Thyroid gland (tissue), 4 donors: ENCODE data around the gene SCN1A. TPM values are rescaled to one million over a fixed set of nuclear protein-coding genes. Genes with fewer than 3 reads are reported as not detected.
A peak's percentile ranks its signal among the peaks of the same experiment; 100 is the strongest.

Experiments used
- DNase-seq, 2 donors: peaks; one replicate each; pipeline ENCODE4 v3.0.0-alpha.2; 2019
- H3K27ac ChIP-seq, 3 donors: fragments of 200-600 bp; sonication (generic); 1 replicate in 2 of 3; 2 replicates in 1 of 3; pipeline ENCODE4 v1.5.1; 2016 to 2019; ENCODE audit warnings: mild to moderate bottlenecking in 1 of 3, moderate library complexity in 1 of 3
- H3K27me3 ChIP-seq: fragments of 200-600 bp; sonication (generic); one replicate; pipeline ENCODE4 v1.5.1; 2019
- H3K36me3 ChIP-seq, 2 donors: fragments of 200-600 bp; sonication (generic); one replicate each; pipeline ENCODE4 v1.5.1; 2016 to 2019
- H3K4me1 ChIP-seq, 2 donors: fragments of 200-600 bp; sonication (generic); one replicate each; pipeline ENCODE4 v1.5.1; 2017 to 2019
- H3K4me3 ChIP-seq, 3 donors: fragments of 200-600 bp; sonication (generic); replicated peaks in 1 of 3; 1 replicate in 2 of 3; 2 replicates in 1 of 3; pipeline ENCODE4 v1.5.1; 2016; ENCODE audit warnings: mild to moderate bottlenecking in 1 of 3
- H3K9me3 ChIP-seq: fragments of 200-600 bp; sonication (generic); one replicate; pipeline ENCODE4 v1.5.1; 2017
- CTCF ChIP-seq, 6 experiments: fragments of 200-600 bp in 3 of 6; fragments of 450-650 bp in 3 of 6; sonication (generic) in 3 of 6; IDR thresholded peaks; one replicate each; pipeline ENCODE4 v1.5.1; 2016 to 2019; ENCODE audit warnings: antibody characterized with exemption in 6 of 6, mild to moderate bottlenecking in 2 of 6, inconsistent platforms in 1 of 6, moderate library complexity in 1 of 6
- POLR2A ChIP-seq, 2 donors: fragments of 450-650 bp; IDR thresholded peaks; one replicate each; pipeline ENCODE4 v1.6.1; 2017; ENCODE audit warnings: antibody characterized with exemption in 2 of 2, mild to moderate bottlenecking in 2 of 2, moderate library complexity in 1 of 2
- WGBS, 2 donors: methylation state at CpG; one replicate each; pipeline ENCODE4 v1.1.5; 2017; 5-methylcytosine and 5-hydroxymethylcytosine counted together
- intact Hi-C: fragments of 100-400 bp; cut with DNase I; formaldehyde crosslinking; loops from one replicate; pipeline ENCODE4 v1.15.1; 2023
- total RNA-seq, 4 donors: library from RNA; depleted of rRNA; stranded (reverse); fragments of >200 nt; gene quantifications; one replicate each; pipeline ENCODE4 v1.2.3, GENCODE V29; 2016

The SCN1A gene
- not detected for total RNA-seq

DNA sequence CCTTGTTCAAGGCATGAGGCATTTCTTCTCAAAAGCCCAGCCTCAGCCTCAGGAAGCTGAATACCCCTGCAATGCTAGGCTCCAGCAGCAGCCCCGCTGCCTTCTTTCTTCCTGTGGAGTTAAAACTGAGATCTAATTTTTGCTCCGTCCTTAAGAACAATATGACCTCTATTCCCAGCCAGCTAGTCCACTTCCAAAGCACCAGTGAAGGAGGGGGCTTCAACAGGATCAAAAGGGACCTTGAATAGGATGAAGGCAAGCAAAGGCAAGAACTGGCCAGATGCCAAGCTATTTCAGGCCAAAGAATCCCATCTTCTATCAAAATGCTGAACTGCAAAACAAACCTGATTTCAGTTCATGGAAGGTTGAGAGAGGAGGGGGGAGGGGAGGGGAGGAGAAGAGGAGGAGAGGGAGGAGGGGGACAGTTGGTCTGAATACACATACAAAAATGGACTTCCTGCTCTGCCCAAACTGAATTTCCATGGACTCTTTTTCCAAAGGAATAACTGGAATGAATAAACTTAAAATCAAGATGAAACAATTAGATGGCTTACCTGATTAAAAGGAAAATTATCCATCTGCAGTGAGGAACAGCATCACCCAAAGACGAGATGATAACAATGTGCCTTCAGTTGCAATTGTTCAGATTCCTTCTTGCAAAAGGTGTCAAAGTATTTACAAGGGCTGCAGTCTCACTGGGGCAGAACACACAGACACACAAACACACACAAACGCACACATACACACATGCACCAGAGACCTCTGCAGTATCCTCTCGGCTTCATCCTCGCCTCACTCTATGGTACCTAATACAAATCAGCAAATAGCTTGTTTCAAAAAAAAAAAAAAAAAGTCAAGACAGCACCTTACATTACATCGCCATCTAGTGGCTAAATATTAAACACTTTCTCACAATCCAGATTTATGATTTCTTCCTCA lies at the start of gene SCN1A:
Gene SCN1A (minus strand): TSS at position 804 of the 939 bp plus-strand sequence. CDS start 54,399 bp downstream, outside the sequence.
- Histone ChIP-seq H3K9me3 (no peaks in the 10 kb centered on the region), H3K27me3 (no peaks in the 10 kb centered on the region), H3K4me3 (no peak within 1 kb of the TSS), H3K27ac (no peak within 1 kb of the TSS), H3K36me3 (no peaks in the 10 kb centered on the region), H3K4me1 (no peaks in the 10 kb centered on the region)
- TF ChIP-seq CTCF (IDR thresholded peaks at IDR 0.05) (peak in 5 of 6 experiments; percentile 3 to 72 (median 45)), POLR2A (IDR thresholded peaks at IDR 0.05) (no peak)
- no peak for DNase-seq
- intact Hi-C loops: loop anchor here (10.0 kb wide), 1 partner anchor 173 kb away; the partner anchor contains the start of gene TTC21B
- 13 to 19% methylated on average over 7 of the region's 7 CpGs for WGBS, 2 donors

- no peaks in the 10 kb centered on the region for H3K4me1 ChIP-seq
- no peak overlapping the region for H3K27ac ChIP-seq
- H3K36me3 ChIP-seq: no peaks in the 10 kb centered on the region
- no peak for DNase-seq
- WGBS, 2 donors: 92 to 98% methylated on average over 2 of the region's 2 CpGs
- H3K4me3 ChIP-seq: no peak overlapping the region
- H3K27me3 ChIP-seq: no peaks in the 10 kb centered on the region
- TF ChIP-seq POLR2A (IDR thresholded peaks at IDR 0.05) (no peak), CTCF (IDR thresholded peaks at IDR 0.05) (no peak)
- H3K9me3 ChIP-seq: no peaks in the 10 kb centered on the region
- intact Hi-C loops: no loop called here
These were observed 45.4 kb upstream of the SCN1A start for GRCh38 chr2:166173263-166173662.

DNA sequence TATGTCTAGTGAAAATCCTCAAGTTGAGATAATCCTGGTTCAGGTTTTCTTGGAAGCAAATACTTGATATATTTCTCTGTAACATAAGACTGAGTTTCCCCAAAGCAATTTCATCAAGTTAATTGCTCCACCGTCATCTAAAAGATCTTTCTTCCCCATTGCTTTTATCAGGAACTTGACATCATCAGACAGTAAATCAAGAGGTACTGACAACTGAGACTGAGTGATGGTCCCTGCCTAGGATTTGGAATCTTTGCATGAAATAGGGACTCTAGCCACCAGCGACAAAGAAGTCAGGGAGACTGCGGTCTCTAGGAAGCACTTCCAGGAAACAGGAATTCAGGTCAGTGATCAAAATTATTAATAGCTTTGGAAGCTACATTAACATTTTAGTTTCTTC lies 43.4 kb upstream of the SCN1A start:
- Histone ChIP-seq H3K27me3 (no peaks in the 10 kb centered on the region), H3K27ac (no peak overlapping the region), H3K36me3 (no peaks in the 10 kb centered on the region), H3K9me3 (no peaks in the 10 kb centered on the region), H3K4me1 (peaks cover 0 to 4% of the 10 kb centered on the region in 2 donors), H3K4me3 (no peak overlapping the region)
- no peak for TF ChIP-seq CTCF (IDR thresholded peaks at IDR 0.05)
- no peak for TF ChIP-seq POLR2A (IDR thresholded peaks at IDR 0.05)
- no peak for DNase-seq
- WGBS, 2 donors: 61 to 68% methylated on average over 3 of the region's 3 CpGs
- intact Hi-C loops: no loop called here

- H3K4me3 ChIP-seq: no peak overlapping the region
- intact Hi-C loops: no loop called here
- H3K36me3 ChIP-seq: no peaks in the 10 kb centered on the region
These were observed 42.5 kb upstream of the SCN1A start for GRCh38 chr2:166170356-166170755.

More at GRCh38 chr2:166170356-166170755, 42.5 kb upstream of the SCN1A start:
- WGBS, 2 donors: 96% methylated on average over 2 of the region's 2 CpGs
- Histone ChIP-seq H3K27ac (no peak overlapping the region), H3K4me1 (peaks cover 0 to 6% of the 10 kb centered on the region in 2 donors), H3K27me3 (no peaks in the 10 kb centered on the region), H3K9me3 (no peaks in the 10 kb centered on the region)
- DNase-seq: no peak
- TF ChIP-seq POLR2A (IDR thresholded peaks at IDR 0.05) (no peak), CTCF (IDR thresholded peaks at IDR 0.05) (no peak)
